SU-DHL-6 (cell line): ENCODE results near the gene TMEM250.

Experiments
- CTCF ChIP-seq: fragments of 200-600 bp; sonication (generic); IDR thresholded peaks from one replicate; pipeline ENCODE4 v1.5.1; 2017; ENCODE audit warnings: antibody characterized with exemption, mild to moderate bottlenecking, low read length, moderate library complexity; ENCODE audit not compliant: insufficient read depth, poor library complexity, severe bottlenecking
- EZH2phosphoT487 ChIP-seq: fragments of 200-600 bp; sonication (generic), shearing (Covaris generic); conservative IDR thresholded peaks from 2 replicates; pipeline ENCODE4 v1.6.1; 2018; ENCODE audit warnings: mild to moderate bottlenecking, antibody characterized with exemption, low read length, moderate library complexity, mixed read lengths

GRCh38 chr9:136091582-136092352 lies 26.9 kb downstream of the TMEM250 start:
- TF ChIP-seq CTCF: no peak
- TF ChIP-seq EZH2phosphoT487: no peak
